Vagina (tissue), 2 donors: ENCODE results near the gene ATXN10.

Source experiments
- POLR2A ChIP-seq, 2 donors: fragments of 450-650 bp; IDR thresholded peaks; one replicate each; pipeline ENCODE4 v1.6.1; 2017; ENCODE audit warnings: antibody characterized with exemption in 2 of 2, mild to moderate bottlenecking in 2 of 2, moderate library complexity in 2 of 2
- TF ChIP-seq, protein P1 (sequence below), 3 experiments: fragments of 450-650 bp in 2 of 3; fragments of 200-600 bp in 1 of 3; sonication (generic) in 1 of 3; IDR thresholded peaks; one replicate each; pipeline ENCODE4 v1.5.1; 2017 to 2019; ENCODE audit warnings: antibody characterized with exemption in 3 of 3, mild to moderate bottlenecking in 2 of 3, moderate library complexity in 2 of 3

DNA sequence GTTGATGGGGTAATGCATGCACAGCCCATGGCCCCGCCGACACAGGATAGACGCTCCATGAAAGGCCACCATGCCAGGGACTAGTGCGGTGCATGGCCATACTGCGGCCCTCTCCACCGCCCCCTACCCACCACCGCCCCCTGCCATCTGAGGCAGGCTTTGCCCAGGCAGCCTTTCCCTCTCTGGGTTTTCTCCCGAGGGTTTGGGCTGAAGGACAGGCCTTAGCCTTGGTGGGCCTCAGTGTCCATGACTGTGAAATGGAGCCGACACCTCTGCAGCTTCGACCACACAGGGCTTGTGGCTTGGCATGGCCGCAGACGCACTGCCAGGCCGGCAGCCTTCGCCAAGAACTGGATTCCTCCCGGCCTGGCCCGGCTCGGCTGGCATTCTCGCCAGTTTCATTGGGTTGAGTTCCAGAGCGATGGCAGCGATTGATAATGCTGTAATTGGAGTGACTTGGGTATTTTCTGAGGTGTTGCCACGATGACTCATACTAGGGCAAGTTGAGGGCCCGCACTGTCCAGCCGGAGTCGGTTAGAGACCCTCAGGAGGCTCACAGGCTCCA lies 194.0 kb downstream of the ATXN10 start:
- TF ChIP-seq, protein P1, sequence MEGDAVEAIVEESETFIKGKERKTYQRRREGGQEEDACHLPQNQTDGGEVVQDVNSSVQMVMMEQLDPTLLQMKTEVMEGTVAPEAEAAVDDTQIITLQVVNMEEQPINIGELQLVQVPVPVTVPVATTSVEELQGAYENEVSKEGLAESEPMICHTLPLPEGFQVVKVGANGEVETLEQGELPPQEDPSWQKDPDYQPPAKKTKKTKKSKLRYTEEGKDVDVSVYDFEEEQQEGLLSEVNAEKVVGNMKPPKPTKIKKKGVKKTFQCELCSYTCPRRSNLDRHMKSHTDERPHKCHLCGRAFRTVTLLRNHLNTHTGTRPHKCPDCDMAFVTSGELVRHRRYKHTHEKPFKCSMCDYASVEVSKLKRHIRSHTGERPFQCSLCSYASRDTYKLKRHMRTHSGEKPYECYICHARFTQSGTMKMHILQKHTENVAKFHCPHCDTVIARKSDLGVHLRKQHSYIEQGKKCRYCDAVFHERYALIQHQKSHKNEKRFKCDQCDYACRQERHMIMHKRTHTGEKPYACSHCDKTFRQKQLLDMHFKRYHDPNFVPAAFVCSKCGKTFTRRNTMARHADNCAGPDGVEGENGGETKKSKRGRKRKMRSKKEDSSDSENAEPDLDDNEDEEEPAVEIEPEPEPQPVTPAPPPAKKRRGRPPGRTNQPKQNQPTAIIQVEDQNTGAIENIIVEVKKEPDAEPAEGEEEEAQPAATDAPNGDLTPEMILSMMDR (IDR thresholded peaks at IDR 0.05): no peak
- TF ChIP-seq POLR2A (IDR thresholded peaks at IDR 0.05): no peak
